GM18951 (cell line): ENCODE measurements around the gene COL9A2.
"Not testable (repeated sequence)": the region's sequence is repeated elsewhere in the genome, so short reads cannot be mapped to it uniquely, and the experiment has no call there.

Experiments used
- POLR2A ChIP-seq: IDR thresholded peaks from 4 replicates; pipeline ENCODE4 v1.6.1; 2011; ENCODE audit warnings: mild to moderate bottlenecking; ENCODE audit not compliant: insufficient read length, insufficient read depth; ENCODE audit errors: extremely low read depth
- in situ Hi-C: fragments of 300-500 bp; cut with MboI; formaldehyde crosslinking; loops from one replicate; pipeline ENCODE4 v1.12.0; 2022; ENCODE audit warnings: low sequenced_read_pairs, mixed read lengths, inconsistent platforms; ENCODE audit not compliant: unreplicated experiment

The COL9A2 gene

GRCh38 chr1:40316595-40317393 is at the start of gene COL9A2:
TSS of gene COL9A2 (minus strand) at chr1:40317286. CDS start at chr1:40317197, 89 bp downstream.
- TF ChIP-seq POLR2A, result no peak
- in situ Hi-C loops, result no loop called here

- TF ChIP-seq POLR2A, result no peak
- in situ Hi-C loops, result no loop called here
Measured at GRCh38 chr1:40363721-40364120, 46.6 kb upstream of the COL9A2 start.

GRCh38 chr1:40362699-40363098 is 45.6 kb upstream of the COL9A2 start:
- no peak for TF ChIP-seq POLR2A
- in situ Hi-C loops, result no loop called here

- no peak for TF ChIP-seq POLR2A
Measured at GRCh38 chr1:40362199-40362598, 45.1 kb upstream of the COL9A2 start.

DNA sequence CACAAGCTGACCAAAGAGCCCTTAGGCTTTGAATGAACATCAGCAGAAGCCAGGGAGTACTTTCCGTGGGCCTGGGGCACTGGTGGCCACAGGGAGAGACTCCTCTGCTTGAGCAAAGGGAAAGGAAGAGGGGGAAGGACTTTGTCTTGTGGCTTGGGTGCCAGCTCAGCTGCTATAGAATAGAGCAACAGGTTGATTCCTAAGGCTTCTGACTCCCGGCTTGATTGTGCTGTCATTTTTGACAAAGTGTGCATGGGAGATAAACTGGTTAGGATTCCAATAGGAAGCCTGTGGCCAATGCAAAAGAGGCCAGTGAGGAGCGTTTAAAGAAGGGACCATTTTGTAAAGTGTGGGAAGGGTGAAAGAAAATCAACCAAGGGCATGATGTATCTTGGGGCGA is 44.6 kb upstream of the COL9A2 start:
- no peak for TF ChIP-seq POLR2A

More at GRCh38 chr1:40362199-40362598, 45.1 kb upstream of the COL9A2 start:
- in situ Hi-C loops, result no loop called here

DNA sequence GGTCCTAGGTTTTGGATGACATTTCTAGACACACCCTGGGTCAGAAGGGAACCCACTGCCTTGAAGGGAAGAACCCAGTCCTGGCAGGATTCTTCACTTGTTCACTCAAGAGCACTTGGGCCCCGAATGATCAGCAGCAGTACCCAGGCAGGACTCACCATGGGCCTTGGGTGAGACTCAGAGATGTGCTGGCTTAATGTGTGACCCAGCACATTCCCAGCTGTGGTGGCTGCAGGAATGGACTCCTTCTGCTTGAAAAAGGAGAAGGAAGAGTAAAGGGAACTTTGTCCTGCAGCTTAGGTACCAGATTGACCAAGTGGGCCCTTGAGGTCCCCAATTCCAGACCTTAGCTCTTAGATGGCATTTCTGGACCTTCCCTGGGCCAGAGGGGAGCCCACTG is 44.1 kb upstream of the COL9A2 start:
- in situ Hi-C loops, result no loop called here
- no peak for TF ChIP-seq POLR2A

More for the DNA sequence above, 44.6 kb upstream of the COL9A2 start:
- in situ Hi-C loops, result no loop called here

GRCh38 chr1:40360631-40361030 is 43.5 kb upstream of the COL9A2 start:
- in situ Hi-C loops, result no loop called here
- TF ChIP-seq POLR2A, result no peak

GRCh38 chr1:40357625-40358024 is 40.5 kb upstream of the COL9A2 start:
- no peak for TF ChIP-seq POLR2A
- in situ Hi-C loops, result no loop called here

GRCh38 chr1:40353082-40353481 is 36.0 kb upstream of the COL9A2 start:
- TF ChIP-seq POLR2A, result no peak

DNA sequence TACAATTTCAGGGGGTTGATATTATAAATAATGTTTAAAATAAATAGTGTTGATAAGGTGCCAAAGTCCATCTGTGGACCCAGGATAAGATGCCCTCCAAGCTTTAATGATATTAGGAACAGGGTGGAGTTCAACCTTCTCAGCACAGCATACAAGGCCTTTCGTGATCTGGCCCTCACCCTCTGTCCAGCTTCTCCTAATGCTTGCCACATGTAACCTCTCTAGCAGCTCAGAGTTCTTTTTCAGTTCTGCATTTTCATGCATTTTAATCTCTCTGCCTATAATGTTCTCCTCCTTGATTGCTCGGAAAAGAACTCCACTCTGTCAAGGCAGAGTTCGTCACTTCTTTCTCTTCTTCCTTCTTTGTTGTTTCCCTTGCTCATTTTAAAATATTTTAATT is 35.0 kb upstream of the COL9A2 start:
- TF ChIP-seq POLR2A, result no peak
- in situ Hi-C loops, result no loop called here

More at GRCh38 chr1:40353082-40353481, 36.0 kb upstream of the COL9A2 start:
- in situ Hi-C loops, result no loop called here

DNA sequence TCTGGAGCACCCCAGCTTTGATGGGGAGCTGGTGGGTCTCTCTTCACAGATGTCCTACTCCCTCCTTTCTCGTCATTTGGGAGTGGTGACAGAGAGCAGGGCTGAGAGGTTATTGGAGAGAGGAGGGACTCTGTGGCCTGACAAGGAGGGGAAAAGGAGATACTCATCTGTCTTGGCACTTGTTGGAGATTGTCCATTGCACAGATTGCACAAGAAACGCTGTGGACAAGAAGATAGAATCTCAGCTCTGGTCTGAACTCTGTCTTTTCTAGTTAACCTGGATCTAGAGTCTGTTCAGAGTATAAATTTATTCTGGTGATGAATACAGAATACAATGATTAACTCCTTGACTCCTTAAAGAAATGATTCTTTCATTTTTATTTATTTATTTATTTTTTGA is 34.0 kb upstream of the COL9A2 start:
- TF ChIP-seq POLR2A, result no peak
- in situ Hi-C loops, result no loop called here

GRCh38 chr1:40350391-40350790 is 33.3 kb upstream of the COL9A2 start:
- in situ Hi-C loops, result no loop called here
- no peak for TF ChIP-seq POLR2A

DNA sequence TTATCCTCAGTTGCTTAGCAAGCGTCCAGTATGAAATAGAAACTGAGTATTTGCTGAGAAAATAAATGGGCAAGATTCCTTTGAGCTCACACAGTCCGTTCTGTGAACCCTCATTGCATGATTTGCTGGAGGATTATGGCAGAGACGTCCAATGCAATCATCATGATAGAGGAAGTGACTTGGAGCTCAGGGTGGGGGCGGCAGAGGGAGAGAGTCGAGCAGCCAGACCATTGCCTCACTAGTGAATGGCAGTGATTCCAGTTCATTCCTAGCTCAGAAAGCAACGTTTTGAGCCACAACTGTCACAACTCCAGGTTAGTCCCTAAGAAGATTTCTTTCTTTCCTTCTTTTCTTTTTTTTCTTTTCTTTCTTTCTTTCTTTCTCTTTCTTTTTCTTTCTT is 27.5 kb upstream of the COL9A2 start:
- in situ Hi-C loops, result no loop called here
- TF ChIP-seq POLR2A, result no peak

GRCh38 chr1:40342381-40342717 is 25.3 kb upstream of the COL9A2 start:
- in situ Hi-C loops, result not testable (repeated sequence)
